Stimulated activated CD8-positive, alpha-beta memory T cell treated with anti-CD3 and anti-CD28 coated beads, Interleukin-15, amount 100 ng/mL, for 1 hour (primary cell): ENCODE results near the gene GPC6.
"Not testable (repeated sequence)": the region's sequence is repeated elsewhere in the genome, so short reads cannot be mapped to it uniquely, and the experiment has no call there.

ENCODE experiments used
- DNase-seq: peaks from one replicate; pipeline ENCODE4 v3.0.0-alpha.2; 2020; ENCODE audit warnings: low read depth

Gene GPC6

DNA sequence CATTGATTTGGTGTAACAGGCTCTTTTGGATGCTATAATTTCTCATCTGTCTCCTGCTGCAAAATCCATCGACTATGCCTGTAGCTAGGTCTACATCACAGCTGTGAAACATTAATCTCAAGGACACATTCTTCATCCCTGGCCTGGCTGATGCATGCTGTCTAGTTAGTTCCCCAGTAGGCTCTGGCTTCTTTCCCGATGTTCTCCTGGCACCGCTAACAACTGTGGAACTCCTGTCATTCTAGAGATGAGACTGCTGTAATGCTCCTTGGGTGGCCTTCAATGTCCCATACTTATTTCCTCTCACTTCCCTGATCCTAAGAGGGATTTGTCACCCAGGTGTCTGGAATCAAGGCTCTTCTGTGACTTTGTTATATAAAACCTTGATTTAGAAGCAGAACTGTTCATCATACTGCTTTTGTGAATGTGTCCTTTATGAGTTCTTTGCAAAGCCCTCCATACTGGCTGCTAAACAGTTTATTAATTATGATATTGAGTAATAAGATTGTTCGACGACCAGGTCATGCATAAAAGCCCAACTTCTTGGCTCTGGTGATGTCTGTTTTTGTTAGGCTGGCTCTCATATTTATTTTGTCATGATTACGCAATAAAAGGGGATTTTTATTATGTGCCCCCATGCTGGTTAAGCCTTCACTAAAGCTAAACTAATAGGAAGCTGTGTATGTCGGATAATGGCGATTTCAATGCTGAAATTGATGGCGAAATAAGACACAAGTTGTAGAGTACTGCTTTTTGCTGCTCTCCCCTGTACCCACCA is 1025.4 kb downstream of the GPC6 start:
- DNase-seq = no peak

DNA sequence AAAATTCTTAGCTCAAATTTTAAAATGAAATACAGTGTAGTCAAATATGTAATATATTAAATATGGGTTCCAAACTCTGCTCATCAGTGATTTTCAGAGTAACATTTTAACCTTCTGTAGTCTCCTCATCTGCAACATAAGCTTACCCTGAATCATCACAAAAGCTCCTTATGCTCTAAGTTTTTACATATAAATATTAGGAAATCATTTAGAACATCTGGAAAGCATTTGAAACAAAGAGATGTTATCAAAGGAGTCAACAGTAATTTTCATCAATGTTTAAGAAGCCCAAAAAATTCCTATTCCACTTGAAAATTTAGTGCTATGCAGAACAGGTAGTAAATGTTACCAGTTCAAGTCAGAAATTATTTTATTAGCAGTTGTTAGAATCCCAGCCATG is 1028.1 kb downstream of the GPC6 start:
- no peak for DNase-seq

DNA sequence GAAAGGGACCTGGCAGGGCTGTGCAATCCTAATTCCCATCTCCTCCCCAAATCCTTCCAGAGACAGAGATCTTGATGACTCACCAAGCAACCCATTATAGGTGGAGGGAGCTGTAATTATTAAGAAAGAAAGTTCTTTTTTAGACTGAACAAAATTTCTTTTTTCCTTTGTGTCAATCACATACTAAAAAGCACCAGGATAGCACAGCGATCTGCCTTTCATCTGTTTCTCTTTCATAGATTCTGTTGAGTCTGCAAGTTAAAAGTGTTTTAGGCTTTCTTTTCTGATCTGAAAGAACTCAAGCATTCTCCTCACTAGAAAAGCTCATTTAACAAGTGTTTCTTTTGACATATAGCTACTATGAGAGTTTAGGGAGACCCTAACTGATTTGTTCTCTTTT is 1030.1 kb downstream of the GPC6 start:
- DNase-seq = no peak

DNA sequence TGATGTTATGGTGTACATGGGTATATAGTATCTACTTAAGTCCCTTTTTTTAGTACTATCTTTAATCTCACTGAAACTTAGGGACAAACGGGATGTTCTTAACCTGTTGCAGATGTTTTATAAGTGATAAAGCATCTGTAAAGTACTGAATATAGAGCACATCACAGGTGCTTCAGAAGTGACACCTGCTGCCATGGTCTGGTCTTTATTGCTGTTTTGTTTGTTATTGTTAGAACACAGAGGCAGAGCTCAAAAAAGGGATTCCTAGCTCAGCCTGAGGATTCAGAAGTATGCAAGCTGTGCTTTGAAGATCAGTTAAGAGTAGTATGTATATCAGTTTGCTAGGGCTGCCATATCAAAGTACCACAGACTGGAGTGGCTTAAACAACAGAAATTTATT is 1033.4 kb downstream of the GPC6 start:
- DNase-seq = no peak

DNA sequence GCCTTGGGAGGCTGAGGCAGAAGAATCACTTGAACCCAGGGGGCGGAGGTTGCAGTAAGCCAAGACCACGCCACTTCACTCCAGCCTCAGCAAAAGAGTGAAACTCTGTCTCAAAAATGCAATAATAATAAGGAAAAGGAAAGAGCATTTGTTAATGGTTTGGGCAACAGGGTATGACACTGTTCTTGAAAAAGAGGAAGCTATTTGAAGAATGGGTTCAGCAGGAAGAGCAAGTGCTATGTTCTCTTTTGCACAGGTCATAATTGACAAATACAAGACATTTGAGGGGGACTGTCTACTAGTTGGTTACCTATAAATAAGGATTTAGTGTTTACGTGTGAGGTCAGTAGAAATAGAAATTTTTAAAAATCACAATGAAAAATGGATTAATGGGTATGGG is 1034.6 kb downstream of the GPC6 start:
- DNase-seq = no peak

DNA sequence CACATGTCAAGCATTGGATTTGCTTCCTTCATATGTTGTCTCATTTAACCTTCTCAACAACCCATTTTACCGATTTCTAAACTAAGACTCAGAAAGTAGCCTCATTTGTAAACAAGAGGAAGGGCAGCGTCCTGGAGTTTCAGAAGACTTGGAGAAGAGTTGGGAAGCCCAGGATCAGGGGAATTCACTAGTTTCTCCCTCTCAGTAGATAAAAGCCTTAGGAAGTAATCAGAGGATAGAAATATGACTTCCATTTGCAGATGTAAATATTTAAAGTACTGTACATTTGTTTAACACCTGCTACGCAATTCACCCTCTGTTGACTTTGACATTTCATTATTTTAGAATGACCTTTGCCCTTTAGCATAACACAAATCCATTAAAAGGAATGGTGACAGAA is 1036.4 kb downstream of the GPC6 start:
- DNase-seq = no peak

DNA sequence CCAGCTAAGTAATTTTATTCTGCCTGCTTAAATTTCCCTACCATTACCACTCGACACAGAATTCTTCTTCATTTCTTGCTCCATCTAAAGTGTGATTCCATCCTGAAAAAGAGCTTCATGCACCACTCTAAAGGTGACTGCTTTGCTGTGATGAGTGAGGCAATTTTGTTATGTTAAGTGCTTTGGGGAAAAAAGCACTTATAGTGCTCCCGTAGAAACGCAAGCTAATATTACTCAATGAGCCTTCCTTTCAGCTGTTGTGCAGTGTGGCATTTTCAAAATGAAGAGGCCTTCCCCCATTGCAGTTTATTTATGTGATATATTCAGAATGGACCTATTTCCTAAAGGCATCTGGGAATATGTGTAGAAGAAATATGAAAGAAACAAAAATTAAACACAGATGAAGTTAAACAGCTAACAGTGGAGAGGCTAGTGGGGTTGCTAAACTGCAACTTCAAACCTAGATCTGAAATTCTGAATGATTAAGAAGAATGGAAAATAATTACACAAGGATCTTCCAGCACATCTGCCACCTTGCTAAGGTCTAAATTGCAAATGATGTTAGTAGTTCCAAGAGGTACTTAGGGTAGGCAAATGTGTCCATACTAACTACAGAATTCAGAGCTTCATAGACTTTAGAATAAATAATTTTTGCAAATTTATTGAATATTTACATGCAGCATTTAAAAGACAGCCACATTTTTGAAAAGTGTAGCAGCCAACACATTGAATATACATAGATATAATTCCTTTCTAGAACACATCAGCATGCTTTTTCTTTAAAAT is 1041.2 kb downstream of the GPC6 start:
- no peak for DNase-seq

DNA sequence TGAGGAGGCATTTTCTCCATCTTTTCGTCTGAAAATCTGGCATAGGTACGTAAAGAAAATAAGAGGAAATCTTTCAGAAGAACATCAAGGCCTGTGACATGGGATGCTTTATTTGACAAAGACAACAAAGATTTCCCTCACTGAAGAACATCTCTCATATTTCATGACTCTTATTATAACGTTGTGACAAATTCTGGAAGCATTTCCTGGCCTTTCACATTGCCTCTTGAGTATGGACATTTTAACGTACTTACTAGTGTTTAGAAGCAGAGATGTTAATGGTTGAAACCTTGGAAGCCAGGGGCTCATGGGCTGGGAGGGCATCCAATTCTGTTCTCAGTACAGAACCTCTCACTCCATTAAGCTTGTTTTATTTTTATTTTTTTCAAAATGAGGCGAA is 1042.1 kb downstream of the GPC6 start:
- DNase-seq = no peak

DNA sequence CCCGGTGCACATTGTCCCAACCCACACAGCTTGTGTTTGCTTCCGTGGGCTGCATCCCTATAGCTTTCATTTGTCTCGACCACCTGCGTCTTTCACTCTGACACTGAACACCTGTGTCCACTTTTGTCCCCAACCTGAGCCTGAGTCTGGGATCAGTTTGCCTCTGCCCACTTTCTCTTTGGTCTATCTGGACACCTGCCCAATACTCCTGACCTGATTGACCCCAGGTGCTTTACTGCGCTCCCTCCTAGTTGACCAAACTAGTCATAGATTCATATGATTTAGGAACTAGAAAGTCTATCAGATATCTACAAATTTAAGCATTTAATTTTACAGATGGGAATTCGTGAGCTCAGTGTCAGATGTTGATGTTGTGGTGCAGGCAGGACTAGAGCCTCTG is 1043.0 kb downstream of the GPC6 start:
- DNase-seq = no peak

DNA sequence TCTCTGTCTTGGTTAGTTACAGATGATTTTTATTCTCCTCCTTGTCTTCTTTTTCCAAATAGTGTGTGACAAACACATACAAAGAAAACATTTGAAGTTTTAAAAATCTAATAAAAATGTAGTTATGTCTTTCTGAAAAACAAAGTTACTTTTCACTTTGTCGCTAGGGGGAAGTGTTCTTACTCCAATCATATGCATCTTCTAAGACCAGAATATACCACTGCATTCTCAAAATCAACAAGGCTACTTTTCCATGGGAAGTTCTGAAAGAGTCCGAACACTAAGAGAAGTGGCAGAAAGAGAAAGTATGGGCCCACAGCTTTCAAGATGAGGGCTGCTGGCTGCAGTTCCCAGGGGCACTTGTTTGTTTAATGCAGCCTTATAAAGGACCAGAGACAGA is 1043.9 kb downstream of the GPC6 start:
- DNase-seq = no peak

DNA sequence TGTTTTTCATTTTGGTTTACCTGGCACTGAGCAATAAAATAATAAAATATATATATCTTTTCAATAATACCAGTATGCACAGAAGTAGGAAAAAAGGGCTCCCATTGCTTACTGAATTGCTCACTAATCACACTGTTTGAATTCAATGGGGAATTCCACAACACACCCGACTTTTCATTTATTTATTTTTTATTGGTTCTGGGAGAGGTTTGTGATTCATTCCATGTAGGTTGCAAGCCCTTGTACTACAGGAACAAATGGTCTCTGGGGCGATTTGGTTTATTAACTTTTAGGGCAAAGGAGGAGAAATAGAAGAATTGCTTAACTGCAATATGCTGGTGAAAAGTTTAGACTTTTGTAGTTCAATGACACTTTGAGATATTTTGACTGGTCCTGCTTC is 1045.4 kb downstream of the GPC6 start:
- DNase-seq = no peak

DNA sequence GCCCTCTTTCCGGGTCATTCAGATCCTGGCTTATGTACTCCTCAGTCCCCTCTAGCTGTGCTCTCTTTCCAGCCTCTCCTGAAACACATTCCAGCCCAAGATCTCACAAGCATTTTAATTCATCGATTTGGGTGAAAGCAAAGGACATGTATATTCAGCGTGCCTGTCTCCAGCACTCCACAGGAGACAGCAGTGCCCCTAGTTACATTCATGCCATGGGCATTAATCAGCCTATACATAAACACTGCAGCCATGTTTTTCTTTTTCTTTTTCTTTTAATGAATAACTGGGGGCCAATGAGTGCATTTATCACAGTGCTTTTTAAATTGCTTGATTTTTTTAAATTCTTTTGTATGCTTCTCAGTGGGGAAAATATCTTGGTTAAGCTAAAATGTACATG is 1053.7 kb downstream of the GPC6 start:
- no peak for DNase-seq

DNA sequence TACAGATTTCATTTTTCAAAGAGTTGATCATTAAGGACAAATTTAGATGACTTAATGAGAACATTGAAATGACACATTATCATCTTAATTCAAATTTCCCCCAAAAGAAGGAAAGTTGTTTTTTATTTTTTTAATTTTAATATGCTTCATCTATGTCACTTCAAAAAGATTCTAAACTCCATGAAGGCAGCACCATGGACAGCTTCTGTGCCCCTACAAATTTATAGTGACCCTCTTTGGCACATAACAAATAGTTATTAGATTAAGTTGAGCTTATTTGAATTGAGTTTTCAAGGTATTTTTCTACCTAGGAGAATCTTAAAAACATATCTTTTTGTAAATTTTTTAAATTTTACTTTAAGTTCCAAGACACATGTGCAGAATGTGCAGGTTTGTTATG is 1054.2 kb downstream of the GPC6 start:
- DNase-seq = no peak

DNA sequence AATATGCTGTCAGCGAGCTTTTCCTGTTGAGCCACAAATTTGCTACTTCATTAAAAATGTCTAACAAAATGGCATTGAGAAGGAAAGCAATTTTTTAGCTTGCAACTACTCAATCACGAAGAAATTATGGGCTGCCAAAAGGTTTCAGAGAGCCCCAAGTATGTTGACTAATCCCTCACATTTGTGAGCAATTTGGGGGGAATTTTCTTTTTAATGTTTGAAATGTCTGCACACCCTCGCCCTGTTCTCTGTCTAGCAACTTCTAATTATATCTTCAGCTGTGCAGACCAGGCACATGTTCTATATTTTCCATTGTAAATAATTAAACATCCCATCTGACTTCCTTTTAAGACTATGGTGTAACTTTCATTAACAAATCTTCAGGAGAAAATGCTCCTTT is 1060.0 kb downstream of the GPC6 start:
- DNase-seq = no peak

DNA sequence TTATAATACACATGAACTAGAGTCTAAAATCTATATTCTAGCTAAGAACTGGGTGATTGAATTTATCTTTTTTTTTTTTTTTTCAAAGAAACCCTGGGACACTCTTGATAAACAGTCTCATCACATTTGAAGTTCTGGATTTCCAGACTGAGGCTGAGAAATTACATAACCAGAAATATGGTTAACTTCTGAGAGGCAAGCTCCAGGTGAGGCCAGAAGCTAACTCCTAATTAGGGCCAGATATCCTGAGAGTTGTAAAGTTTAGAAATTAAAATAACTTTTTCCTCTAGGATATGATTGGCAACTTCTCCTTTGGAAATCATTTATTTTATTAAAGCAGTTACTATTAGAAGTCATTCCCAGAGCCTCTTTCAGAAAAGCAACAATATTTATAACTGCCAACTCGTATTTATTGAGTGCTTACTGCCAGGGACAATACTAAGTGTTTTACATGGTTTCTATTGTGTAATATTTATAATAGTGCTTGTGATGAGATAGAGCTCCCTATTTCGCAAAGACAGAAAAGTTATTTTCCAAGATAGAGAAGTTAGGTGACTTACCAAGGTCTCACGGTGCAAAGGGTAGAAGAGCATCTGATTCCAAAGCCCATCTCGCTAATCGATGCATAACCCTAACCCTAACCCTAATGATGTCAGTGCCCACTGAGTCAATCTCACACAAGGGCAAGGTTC is 1065.2 kb downstream of the GPC6 start:
- no peak for DNase-seq

DNA sequence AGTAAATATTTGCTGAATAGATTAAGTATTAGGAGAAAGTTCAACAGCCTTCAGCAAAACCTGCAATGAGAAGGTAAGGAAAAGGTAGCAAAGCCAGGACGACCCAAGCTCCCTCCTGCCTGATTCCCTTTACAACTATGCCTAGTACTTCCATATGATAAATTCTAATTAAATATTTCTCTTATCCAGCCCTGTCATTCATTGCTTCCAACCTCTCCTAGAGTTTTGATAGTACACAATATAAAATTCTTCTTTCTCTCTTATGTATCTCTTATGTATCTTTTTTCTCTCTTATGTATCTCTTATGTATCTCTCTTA is 1065.7 kb downstream of the GPC6 start:
- DNase-seq = no peak

DNA sequence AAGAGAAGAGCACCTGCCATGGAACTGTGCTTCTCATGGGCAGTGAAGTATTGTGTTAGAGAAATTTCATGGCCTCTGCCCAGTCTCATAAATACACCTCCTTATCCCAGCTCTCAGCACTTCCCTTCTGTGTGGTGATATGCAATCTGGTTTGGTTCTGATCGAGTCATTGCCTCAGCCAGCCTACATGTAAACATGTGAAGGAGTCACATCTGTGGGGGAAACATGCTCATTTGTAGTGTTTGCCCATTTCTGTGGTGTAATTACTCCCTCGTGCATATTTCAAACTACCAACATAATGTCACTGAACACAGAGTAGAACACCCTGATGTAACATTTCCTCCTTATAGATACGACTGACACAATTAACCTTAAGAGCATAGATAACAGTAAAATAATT is 1069.9 kb downstream of the GPC6 start:
- no peak for DNase-seq

DNA sequence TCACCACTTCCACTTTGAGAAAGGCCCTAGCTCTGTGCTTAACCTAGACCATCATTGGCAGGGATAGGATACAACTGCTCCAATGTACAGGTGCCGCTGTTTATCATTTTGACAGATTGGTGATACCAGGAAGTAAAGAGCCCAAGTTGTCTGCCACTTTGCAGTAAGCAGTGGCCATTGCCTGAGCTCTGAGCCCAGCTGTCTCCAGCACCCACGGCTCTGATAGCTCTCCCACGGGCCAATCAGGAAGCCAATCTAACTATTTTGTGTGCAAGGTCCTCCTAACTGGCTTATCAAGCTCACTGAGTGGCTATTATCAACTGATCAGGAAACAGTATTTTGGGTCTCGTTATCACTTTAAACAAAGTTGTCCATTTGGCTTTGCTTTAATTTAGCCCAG is 1071.7 kb downstream of the GPC6 start:
- DNase-seq = no peak

DNA sequence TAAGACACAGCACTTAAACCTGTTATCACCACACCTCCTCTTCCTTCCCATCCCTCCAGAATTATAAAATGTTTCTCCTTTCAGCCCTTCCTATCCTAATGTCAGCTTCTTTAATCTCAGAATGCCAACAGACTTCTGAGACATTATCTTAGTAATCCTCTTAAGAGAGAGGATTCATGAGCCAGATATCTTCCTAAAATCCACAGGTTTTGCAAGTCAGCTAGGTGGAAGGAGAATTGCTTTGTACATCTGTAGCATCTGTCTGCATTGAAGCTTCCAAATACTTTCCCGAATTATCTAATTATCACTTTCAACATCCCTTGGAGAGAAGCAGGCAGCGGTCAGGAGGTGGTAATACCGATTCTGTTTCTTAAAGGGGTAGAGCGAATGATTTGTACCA is 1073.8 kb downstream of the GPC6 start:
- no peak for DNase-seq

DNA sequence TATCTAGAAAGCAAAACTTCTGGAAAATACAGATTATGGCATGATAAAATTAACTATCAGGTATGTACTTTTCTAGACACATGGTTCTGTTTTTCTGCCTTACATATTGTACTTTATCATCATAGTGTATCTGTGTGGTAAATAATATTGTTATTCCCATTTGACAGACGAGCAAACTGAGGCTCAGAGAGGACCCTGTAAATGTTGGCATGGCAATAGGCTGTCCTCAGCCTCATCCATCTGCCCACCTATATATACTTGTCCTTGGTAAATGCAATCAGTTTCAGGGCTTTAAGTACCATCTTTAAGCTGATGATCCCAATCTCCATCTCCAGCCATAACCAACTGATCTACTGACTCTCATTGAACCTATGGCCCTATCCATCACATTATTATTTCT is 1074.9 kb downstream of the GPC6 start:
- DNase-seq = no peak

DNA sequence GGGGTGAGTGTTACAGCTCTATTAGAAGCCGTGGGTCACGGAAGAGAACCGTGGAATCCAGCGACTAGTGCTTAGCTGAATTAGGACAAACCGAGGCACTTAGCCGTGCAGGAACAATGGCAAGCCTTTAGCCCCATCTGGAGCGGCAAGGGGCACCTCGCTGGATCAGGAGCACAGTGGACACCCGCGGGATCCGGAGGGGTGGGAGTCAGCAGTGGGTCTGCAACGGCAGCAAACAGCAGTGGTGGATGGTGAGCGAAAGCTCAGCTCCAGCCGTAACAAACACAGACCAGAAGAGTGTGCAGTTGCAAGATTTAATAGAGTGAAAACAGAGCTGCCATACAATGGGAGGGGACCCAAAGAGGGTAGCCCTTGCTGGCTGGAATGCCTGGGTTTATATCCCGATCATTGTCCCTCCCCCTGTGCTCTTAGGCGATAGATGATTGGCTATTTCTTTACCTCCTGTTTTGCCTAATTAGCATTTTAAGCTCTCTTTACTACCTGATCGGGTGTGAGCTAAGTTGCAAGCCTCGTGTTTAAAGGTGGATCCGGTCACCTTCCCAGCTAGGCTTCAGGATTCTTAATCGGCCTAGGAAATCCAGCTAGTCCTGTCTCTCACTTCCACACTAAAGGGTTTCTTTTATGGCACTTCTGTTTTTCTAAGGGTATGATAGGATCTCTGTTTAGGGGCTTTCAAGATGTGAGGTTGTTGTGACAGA is 1076.4 kb downstream of the GPC6 start:
- not testable (repeated sequence) for DNase-seq

DNA sequence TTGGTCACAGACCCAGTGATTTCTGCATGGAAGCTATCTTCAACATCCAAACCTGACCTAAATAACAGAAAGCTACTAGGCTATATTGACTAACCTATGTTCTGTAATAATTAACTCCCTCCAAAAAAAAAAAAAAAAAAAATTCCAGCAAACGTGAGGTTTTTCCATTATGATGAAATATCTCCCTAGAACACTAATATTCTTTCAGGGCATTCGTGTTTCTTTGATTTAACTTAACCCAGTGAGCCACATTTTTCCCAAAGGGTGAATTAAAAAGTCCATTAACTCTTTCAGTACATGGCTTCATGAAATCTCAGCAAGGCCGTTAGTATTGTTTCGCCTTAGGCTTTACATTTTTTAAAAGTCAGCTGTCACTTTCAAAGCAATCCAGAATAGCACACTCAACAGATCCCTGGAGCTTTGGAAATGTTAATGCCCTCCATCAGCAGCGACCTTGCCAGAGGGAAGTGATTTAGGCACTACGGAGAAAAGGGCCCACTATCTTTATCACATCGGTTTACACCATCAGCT is 1077.1 kb downstream of the GPC6 start:
- no peak for DNase-seq
